ENCODE results near the gene SMYD3.

The SMYD3 gene

DNA sequence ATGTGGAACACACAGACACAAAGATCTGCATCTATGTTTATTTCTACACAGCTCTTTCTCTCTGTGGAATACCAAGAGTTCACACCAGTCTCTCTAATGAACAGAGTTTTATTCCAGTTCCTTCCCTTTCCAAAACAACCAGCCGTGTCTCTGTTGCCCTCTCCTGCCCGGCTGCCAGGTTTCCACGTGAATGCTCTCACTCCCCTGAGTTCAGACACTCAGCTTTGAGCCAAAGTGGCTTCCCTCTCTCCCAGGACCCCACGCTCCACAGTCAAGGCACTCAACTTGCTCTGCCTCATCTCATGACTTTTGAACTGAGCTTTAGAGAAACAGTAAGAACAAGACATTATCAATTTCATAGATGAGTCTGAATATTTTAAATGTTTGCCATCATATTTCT lies 488.9 kb downstream of the SMYD3 start:
- H3K27me3 ChIP-seq (ENCODE audit: insufficient read depth, low read depth), result no peaks in the 10 kb centered on the region
- no peak overlapping the region for H3K27ac ChIP-seq
- no peaks in the 10 kb centered on the region for H3K79me2 ChIP-seq (ENCODE audit: insufficient read depth, low read depth)
- H3K4me3 ChIP-seq (IDR thresholded peaks at IDR 0.05; ENCODE audit: insufficient read depth, low read depth, low read length), result no peak overlapping the region
- H3K4me2 ChIP-seq, result no peak overlapping the region
- H3K36me3 ChIP-seq (ENCODE audit: insufficient read depth), result no peaks in the 10 kb centered on the region
- no peak overlapping the region for H2AFZ ChIP-seq (ENCODE audit: low read depth)
- H3K9ac ChIP-seq, result no peak overlapping the region
- TF ChIP-seq, protein P1, sequence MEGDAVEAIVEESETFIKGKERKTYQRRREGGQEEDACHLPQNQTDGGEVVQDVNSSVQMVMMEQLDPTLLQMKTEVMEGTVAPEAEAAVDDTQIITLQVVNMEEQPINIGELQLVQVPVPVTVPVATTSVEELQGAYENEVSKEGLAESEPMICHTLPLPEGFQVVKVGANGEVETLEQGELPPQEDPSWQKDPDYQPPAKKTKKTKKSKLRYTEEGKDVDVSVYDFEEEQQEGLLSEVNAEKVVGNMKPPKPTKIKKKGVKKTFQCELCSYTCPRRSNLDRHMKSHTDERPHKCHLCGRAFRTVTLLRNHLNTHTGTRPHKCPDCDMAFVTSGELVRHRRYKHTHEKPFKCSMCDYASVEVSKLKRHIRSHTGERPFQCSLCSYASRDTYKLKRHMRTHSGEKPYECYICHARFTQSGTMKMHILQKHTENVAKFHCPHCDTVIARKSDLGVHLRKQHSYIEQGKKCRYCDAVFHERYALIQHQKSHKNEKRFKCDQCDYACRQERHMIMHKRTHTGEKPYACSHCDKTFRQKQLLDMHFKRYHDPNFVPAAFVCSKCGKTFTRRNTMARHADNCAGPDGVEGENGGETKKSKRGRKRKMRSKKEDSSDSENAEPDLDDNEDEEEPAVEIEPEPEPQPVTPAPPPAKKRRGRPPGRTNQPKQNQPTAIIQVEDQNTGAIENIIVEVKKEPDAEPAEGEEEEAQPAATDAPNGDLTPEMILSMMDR (conservative IDR thresholded peaks at IDR 0.05; ENCODE audit: low read depth, low read length), result no peak
- no peaks in the 10 kb centered on the region for H3K4me1 ChIP-seq (ENCODE audit: low read depth, poor library complexity, severe bottlenecking)
- no peaks in the 10 kb centered on the region for H4K20me1 ChIP-seq (ENCODE audit: insufficient read depth)

DNA sequence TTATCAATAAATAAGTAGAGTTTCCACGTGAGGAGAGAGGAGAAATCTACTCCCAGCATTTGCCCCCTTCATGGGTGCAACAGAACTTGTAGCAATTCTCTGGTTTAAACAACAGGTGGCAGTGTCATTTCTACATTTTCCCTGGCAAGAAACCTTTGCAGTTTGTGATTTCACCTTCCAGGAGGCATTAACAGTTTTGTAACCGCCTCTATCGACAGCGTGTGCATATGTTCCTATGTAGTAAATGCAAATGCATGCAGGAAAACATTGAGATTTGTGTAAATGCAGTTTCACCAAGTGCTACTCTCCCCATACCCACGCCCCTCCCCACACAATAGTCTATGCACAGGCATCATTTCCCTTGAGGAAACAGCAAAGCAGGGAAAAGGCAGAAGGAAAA lies 494.7 kb downstream of the SMYD3 start:
- no peak overlapping the region for H3K27ac ChIP-seq
- H3K9ac ChIP-seq, result no peak overlapping the region
- no peak overlapping the region for H3K4me3 ChIP-seq (IDR thresholded peaks at IDR 0.05; ENCODE audit: insufficient read depth, low read depth, low read length)
- H3K36me3 ChIP-seq (ENCODE audit: insufficient read depth), result no peaks in the 10 kb centered on the region
- TF ChIP-seq, protein P1 (conservative IDR thresholded peaks at IDR 0.05; ENCODE audit: low read depth, low read length), result peak; percentile 42
- no peaks in the 10 kb centered on the region for H4K20me1 ChIP-seq (ENCODE audit: insufficient read depth)
- no peaks in the 10 kb centered on the region for H3K4me1 ChIP-seq (ENCODE audit: low read depth, poor library complexity, severe bottlenecking)
- H3K79me2 ChIP-seq (ENCODE audit: insufficient read depth, low read depth), result no peaks in the 10 kb centered on the region
- no peaks in the 10 kb centered on the region for H3K27me3 ChIP-seq (ENCODE audit: insufficient read depth, low read depth)
- no peak overlapping the region for H3K4me2 ChIP-seq
- H2AFZ ChIP-seq (ENCODE audit: low read depth), result no peak overlapping the region

DNA sequence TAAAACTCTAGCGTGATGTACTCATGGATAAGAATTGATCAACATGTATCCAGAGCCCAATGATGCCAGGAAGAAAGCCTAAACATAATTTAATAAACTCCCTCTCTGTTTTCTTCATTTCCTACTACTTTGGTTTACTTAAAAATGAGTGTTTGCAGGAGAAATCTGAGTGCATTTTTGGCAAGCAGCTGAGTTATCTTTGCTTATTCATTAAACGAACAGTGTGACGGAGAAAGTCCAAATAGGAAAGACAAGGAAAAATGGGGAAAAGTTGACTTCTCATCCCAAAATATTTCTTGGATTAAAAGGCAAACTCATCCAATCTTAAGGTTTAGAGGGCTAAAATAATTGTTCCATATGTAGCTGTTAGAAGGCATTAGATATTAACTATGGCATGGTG lies 496.7 kb downstream of the SMYD3 start:
- Histone ChIP-seq H3K79me2 (ENCODE audit: insufficient read depth, low read depth) (no peaks in the 10 kb centered on the region), H3K27ac (no peak overlapping the region), H3K4me3 (IDR thresholded peaks at IDR 0.05; ENCODE audit: insufficient read depth, low read depth, low read length) (no peak overlapping the region), H3K36me3 (ENCODE audit: insufficient read depth) (no peaks in the 10 kb centered on the region), H3K9ac (no peak overlapping the region), H2AFZ (ENCODE audit: low read depth) (no peak overlapping the region), H3K4me2 (no peak overlapping the region), H3K27me3 (ENCODE audit: insufficient read depth, low read depth) (no peaks in the 10 kb centered on the region), H3K4me1 (ENCODE audit: low read depth, poor library complexity, severe bottlenecking) (no peaks in the 10 kb centered on the region), H4K20me1 (ENCODE audit: insufficient read depth) (no peaks in the 10 kb centered on the region)
- TF ChIP-seq, protein P1 (conservative IDR thresholded peaks at IDR 0.05; ENCODE audit: low read depth, low read length), result no peak

DNA sequence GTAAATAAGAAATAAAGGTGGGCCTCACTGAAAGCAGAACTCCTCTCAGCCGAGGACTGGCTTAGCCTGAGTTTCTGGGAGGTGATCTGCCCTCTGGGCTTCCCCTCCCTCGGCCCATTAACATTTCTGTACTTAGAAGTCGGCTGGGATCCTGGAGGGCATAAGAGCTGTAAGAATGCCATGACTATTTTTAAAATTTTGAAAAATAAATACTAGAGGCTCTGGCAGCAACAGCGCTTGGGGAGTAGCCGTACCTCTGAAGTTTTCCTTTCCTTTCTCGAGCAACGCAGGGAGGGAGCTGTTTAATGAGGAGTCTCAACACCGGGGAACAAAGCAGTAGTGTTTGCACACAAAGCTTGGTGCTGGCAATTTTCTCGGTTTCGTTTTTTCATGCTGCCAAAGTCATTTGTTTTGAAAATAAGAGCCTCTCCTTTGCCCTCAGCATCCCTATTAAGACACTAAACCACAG lies 498.7 kb downstream of the SMYD3 start:
- Histone ChIP-seq H3K4me2 (no peak overlapping the region), H3K79me2 (ENCODE audit: insufficient read depth, low read depth) (no peaks in the 10 kb centered on the region), H3K27ac (no peak overlapping the region), H3K9ac (no peak overlapping the region), H4K20me1 (ENCODE audit: insufficient read depth) (no peaks in the 10 kb centered on the region), H3K4me3 (IDR thresholded peaks at IDR 0.05; ENCODE audit: insufficient read depth, low read depth, low read length) (no peak overlapping the region), H3K4me1 (ENCODE audit: low read depth, poor library complexity, severe bottlenecking) (no peaks in the 10 kb centered on the region), H2AFZ (ENCODE audit: low read depth) (no peak overlapping the region), H3K27me3 (ENCODE audit: insufficient read depth, low read depth) (no peaks in the 10 kb centered on the region), H3K36me3 (ENCODE audit: insufficient read depth) (no peaks in the 10 kb centered on the region)
- TF ChIP-seq, protein P1 (conservative IDR thresholded peaks at IDR 0.05; ENCODE audit: low read depth, low read length), result no peak
